WTC11 (cell line): ENCODE measurements around the gene CYP1A2. TPM values are rescaled to one million over a fixed set of nuclear protein-coding genes. Genes with fewer than 3 reads are reported as not detected.
A peak's percentile ranks its signal among the peaks of the same experiment; 100 is the strongest.

Experiments used
- ATAC-seq: fragments of 200-7000 bp; cut with Tn5 transposase; 2 replicates; pipeline ENCODE4 v1.10.0; 2021; ENCODE audit warnings: mild to moderate bottlenecking, moderate library complexity
- CTCF ChIA-PET: fragments of 300-600 bp; sonication (Branson Sonifier 250); formaldehyde crosslinking; loops from one replicate; lab custom pipeline; 2021; ENCODE audit warnings: antibody characterized with exemption; lab: Charles Lee
- POLR2A ChIA-PET: fragments of 350-600 bp; sonication (Branson Sonifier 250); formaldehyde crosslinking; loops from one replicate; lab custom pipeline; 2021; ENCODE audit warnings: antibody characterized with exemption; lab: Charles Lee
- DNase-seq: peaks from one replicate; pipeline ENCODE4 v3.0.0; 2021; ENCODE audit warnings: low spot score
- H3K27ac Mint-ChIP-seq: 2 replicates; pipeline ENCODE4 v1.8.0; 2021; ENCODE audit warnings: mixed read lengths
- H3K27me3 Mint-ChIP-seq: 2 replicates; pipeline ENCODE4 v1.8.0; 2021; ENCODE audit warnings: low read depth, mild to moderate bottlenecking, moderate library complexity, mixed read lengths
- H3K36me3 Mint-ChIP-seq: 2 replicates; pipeline ENCODE4 v1.8.0; 2021; ENCODE audit warnings: mixed read lengths
- H3K4me1 Mint-ChIP-seq: 2 replicates; pipeline ENCODE4 v1.8.0; 2022; ENCODE audit warnings: mixed read lengths
- H3K4me3 Mint-ChIP-seq: 2 replicates; pipeline ENCODE4 v1.8.0; 2021; ENCODE audit warnings: mild to moderate bottlenecking, moderate library complexity, mixed read lengths
- H3K9me3 Mint-ChIP-seq: 2 replicates; pipeline ENCODE4 v1.8.0; 2021; ENCODE audit warnings: mixed read lengths
- EMX1 ChIP-seq: fragments of 250-450 bp; sonication (Bioruptor Pico); IDR thresholded peaks from 2 replicates; pipeline ENCODE4 v1.8.0; 2021; ENCODE audit warnings: mild to moderate bottlenecking
- ESRRA ChIP-seq: sonication (generic); formaldehyde crosslinking; IDR thresholded peaks from 2 replicates; pipeline ENCODE4 v1.8.1; 2022; ENCODE audit warnings: mild to moderate bottlenecking, missing genetic modification reagents, borderline replicate concordance
- FOXP1 ChIP-seq: sonication (generic); formaldehyde crosslinking; IDR thresholded peaks from 2 replicates; pipeline ENCODE4 v1.8.0; 2022; ENCODE audit warnings: missing genetic modification reagents, mild to moderate bottlenecking, moderate library complexity, borderline replicate concordance
- GTF2I ChIP-seq: fragments of 250-450 bp; sonication (Bioruptor Pico); conservative IDR thresholded peaks from 2 replicates; pipeline ENCODE4 v1.4.0; 2021; ENCODE audit warnings: mild to moderate bottlenecking
- IRF2 ChIP-seq: sonication (generic); formaldehyde crosslinking; IDR thresholded peaks from 2 replicates; pipeline ENCODE4 v1.8.0; 2022; ENCODE audit warnings: low read depth, missing genetic modification reagents, borderline replicate concordance
- NFE2L1 ChIP-seq: sonication (generic); formaldehyde crosslinking; IDR thresholded peaks from 2 replicates; pipeline ENCODE4 v1.8.1; 2023; ENCODE audit warnings: missing genetic modification reagents
- NFYB ChIP-seq: sonication (generic); formaldehyde crosslinking; conservative IDR thresholded peaks from 2 replicates; pipeline ENCODE4 v1.8.0; 2022; ENCODE audit warnings: low read depth, missing genetic modification reagents
- PRDM15 ChIP-seq: sonication (generic); formaldehyde crosslinking; IDR thresholded peaks from 2 replicates; pipeline ENCODE4 v1.8.0; 2022; ENCODE audit warnings: missing genetic modification reagents
- RORB ChIP-seq: fragments of 250-450 bp; sonication (Bioruptor Pico); IDR thresholded peaks from 2 replicates; pipeline ENCODE4 v1.9.0; 2021; ENCODE audit warnings: mild to moderate bottlenecking
- SMAD3 ChIP-seq: sonication (generic); formaldehyde crosslinking; IDR thresholded peaks from 2 replicates; pipeline ENCODE4 v1.8.0; 2022; ENCODE audit warnings: missing genetic modification reagents, mild to moderate bottlenecking, borderline replicate concordance
- ZNF121 ChIP-seq: sonication (generic); formaldehyde crosslinking; IDR thresholded peaks from 2 replicates; pipeline ENCODE4 v1.8.0; 2023; ENCODE audit warnings: missing genetic modification reagents
- ZNF219 ChIP-seq: sonication (generic); formaldehyde crosslinking; IDR thresholded peaks from 2 replicates; pipeline ENCODE4 v1.8.0; 2023; ENCODE audit warnings: missing genetic modification reagents, mild to moderate bottlenecking, borderline replicate concordance
- ZNF232 ChIP-seq: sonication (generic); formaldehyde crosslinking; IDR thresholded peaks from 2 replicates; pipeline ENCODE4 v1.8.0; 2022; ENCODE audit warnings: mild to moderate bottlenecking, missing genetic modification reagents
- ZNF416 ChIP-seq: fragments of 250-450 bp; sonication (Bioruptor Pico); IDR thresholded peaks from 2 replicates; pipeline ENCODE4 v1.9.0; 2021; ENCODE audit warnings: mild to moderate bottlenecking, inconsistent platforms
- total RNA-seq: library from RNA; stranded (reverse); gene quantifications from 3 replicates; pipeline ENCODE4 v1.2.3, GENCODE V29; 2021
- TF ChIP-seq, protein P1 (sequence below): fragments of 250-450 bp; sonication (Bioruptor Pico); IDR thresholded peaks from 2 replicates; pipeline ENCODE4 v1.9.0; 2021; ENCODE audit warnings: mild to moderate bottlenecking
- TF ChIP-seq, protein P2 (sequence below): sonication (generic); formaldehyde crosslinking; IDR thresholded peaks from 2 replicates; pipeline ENCODE4 v1.8.1; 2022; ENCODE audit warnings: low read depth, missing genetic modification reagents, borderline replicate concordance
- TF ChIP-seq, protein P3 (sequence below): sonication (generic); formaldehyde crosslinking; IDR thresholded peaks from 2 replicates; pipeline ENCODE4 v1.8.0; 2023; ENCODE audit warnings: missing genetic modification reagents

Gene CYP1A2
- total RNA-seq, 1 experiment from 2014 or later: not detected

- no peak overlapping the region for H3K27ac Mint-ChIP-seq
- peaks cover 26% of the 10 kb centered on the region for H3K27me3 Mint-ChIP-seq
- TF ChIP-seq ZNF121: no peak
- peak; percentile 21; the same call in 1 of the 2 replicates for TF ChIP-seq PRDM15 (CRISPR knock-in tag)
- no peaks in the 10 kb centered on the region for H3K36me3 Mint-ChIP-seq
- H3K9me3 Mint-ChIP-seq: no peaks in the 10 kb centered on the region
- peaks cover 45% of the 10 kb centered on the region for H3K4me1 Mint-ChIP-seq
- POLR2A ChIA-PET: interaction anchor here (0.9 kb wide), 1 partner anchor 23 kb away, joined by 3 read pairs; no protein-coding TSS in a partner anchor
- peak overlapping the region; percentile 82; the same call in 1 of the 2 replicates for H3K4me3 Mint-ChIP-seq
- no peak for ATAC-seq
- DNase-seq: no peak
- CTCF ChIA-PET: interaction anchor here (0.9 to 14.8 kb wide), 11 partner anchors 9 to 166 kb away, joined by 3 to 360 read pairs (median 6); partner anchors contain the start of genes CPLX3, FAM219B and ULK3
Observed at GRCh38 chr15:74783808-74784175, 35.1 kb downstream of the CYP1A2 start.

DNA sequence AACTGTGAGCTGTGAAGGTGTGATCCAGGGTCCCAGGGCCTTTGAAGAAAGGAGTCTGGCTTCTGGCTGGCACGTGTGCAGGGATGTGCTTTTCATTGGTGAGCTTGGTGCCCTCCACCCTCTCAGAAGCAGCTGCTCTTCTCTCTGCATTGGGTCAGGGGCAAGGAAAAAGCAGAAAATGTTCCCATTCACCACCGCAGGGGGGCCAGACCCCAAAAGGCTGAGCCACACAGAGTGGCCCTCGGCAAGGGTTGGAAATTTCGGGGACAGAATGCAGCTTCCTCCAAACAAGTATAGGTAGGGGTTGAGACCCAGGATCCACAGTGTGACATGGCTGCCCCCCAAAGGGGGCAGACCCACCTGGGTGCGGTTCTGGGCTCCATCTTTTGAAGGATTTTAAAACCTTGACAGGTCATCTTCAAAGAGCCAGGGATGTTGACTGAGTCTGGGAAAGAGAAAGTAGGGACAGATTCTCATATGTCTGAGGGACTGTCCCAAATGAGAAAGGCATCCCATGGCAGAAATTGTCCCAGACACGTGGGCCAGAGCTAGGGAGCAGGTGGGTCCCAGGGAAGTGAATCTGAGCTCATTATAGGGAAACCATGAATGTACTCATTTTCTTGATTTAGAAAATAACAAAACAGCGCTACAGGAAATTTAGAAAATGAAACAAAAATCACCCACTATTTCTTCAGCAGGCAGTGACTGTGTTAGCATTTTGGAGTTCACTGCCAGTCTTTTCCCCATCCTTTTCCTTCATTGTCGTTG is 36.0 kb downstream of the CYP1A2 start:
- no peaks in the 10 kb centered on the region for H3K9me3 Mint-ChIP-seq
- no peaks in the 10 kb centered on the region for H3K36me3 Mint-ChIP-seq
- ChIA-PET CTCF (interaction anchor here (0.8 to 14.8 kb wide), 6 partner anchors 8 to 166 kb away, joined by 3 to 360 read pairs (median 6); no protein-coding TSS in a partner anchor), POLR2A (interaction anchor here (0.9 kb wide), 1 partner anchor 24 kb away, joined by 3 read pairs; no protein-coding TSS in a partner anchor)
- H3K27ac Mint-ChIP-seq: peak overlapping the region; percentile 73; the same call in 1 of the 2 replicates
- H3K4me3 Mint-ChIP-seq: no peak overlapping the region
- H3K4me1 Mint-ChIP-seq: peaks cover 53% of the 10 kb centered on the region
- peaks cover 20% of the 10 kb centered on the region for H3K27me3 Mint-ChIP-seq
- DNase-seq (no peak), ATAC-seq (no peak)
- no peak for TF ChIP-seq ZNF232 (CRISPR knock-in tag)
- TF ChIP-seq FOXP1 (CRISPR knock-in tag): no peak
- TF ChIP-seq NFE2L1 (CRISPR knock-in tag): no peak
- TF ChIP-seq SMAD3 (CRISPR knock-in tag): no peak
- no peak for TF ChIP-seq ZNF121
- no peak for TF ChIP-seq RORB
- no peak for TF ChIP-seq GTF2I (CRISPR knock-in tag)
- TF ChIP-seq, protein P1, sequence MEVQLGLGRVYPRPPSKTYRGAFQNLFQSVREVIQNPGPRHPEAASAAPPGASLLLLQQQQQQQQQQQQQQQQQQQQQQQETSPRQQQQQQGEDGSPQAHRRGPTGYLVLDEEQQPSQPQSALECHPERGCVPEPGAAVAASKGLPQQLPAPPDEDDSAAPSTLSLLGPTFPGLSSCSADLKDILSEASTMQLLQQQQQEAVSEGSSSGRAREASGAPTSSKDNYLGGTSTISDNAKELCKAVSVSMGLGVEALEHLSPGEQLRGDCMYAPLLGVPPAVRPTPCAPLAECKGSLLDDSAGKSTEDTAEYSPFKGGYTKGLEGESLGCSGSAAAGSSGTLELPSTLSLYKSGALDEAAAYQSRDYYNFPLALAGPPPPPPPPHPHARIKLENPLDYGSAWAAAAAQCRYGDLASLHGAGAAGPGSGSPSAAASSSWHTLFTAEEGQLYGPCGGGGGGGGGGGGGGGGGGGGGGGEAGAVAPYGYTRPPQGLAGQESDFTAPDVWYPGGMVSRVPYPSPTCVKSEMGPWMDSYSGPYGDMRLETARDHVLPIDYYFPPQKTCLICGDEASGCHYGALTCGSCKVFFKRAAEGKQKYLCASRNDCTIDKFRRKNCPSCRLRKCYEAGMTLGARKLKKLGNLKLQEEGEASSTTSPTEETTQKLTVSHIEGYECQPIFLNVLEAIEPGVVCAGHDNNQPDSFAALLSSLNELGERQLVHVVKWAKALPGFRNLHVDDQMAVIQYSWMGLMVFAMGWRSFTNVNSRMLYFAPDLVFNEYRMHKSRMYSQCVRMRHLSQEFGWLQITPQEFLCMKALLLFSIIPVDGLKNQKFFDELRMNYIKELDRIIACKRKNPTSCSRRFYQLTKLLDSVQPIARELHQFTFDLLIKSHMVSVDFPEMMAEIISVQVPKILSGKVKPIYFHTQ (CRISPR knock-in tag): no peak
- no peak for TF ChIP-seq ZNF219
- TF ChIP-seq ESRRA (CRISPR knock-in tag): no peak
- no peak for TF ChIP-seq NFYB (CRISPR knock-in tag)
- no peak for TF ChIP-seq EMX1 (CRISPR knock-in tag)
- TF ChIP-seq ZNF416: no peak
- TF ChIP-seq, protein P2, sequence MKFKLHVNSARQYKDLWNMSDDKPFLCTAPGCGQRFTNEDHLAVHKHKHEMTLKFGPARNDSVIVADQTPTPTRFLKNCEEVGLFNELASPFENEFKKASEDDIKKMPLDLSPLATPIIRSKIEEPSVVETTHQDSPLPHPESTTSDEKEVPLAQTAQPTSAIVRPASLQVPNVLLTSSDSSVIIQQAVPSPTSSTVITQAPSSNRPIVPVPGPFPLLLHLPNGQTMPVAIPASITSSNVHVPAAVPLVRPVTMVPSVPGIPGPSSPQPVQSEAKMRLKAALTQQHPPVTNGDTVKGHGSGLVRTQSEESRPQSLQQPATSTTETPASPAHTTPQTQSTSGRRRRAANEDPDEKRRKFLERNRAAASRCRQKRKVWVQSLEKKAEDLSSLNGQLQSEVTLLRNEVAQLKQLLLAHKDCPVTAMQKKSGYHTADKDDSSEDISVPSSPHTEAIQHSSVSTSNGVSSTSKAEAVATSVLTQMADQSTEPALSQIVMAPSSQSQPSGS (CRISPR knock-in tag): no peak
- no peak for TF ChIP-seq IRF2 (CRISPR knock-in tag)
- TF ChIP-seq, protein P3, sequence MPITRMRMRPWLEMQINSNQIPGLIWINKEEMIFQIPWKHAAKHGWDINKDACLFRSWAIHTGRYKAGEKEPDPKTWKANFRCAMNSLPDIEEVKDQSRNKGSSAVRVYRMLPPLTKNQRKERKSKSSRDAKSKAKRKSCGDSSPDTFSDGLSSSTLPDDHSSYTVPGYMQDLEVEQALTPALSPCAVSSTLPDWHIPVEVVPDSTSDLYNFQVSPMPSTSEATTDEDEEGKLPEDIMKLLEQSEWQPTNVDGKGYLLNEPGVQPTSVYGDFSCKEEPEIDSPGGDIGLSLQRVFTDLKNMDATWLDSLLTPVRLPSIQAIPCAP (CRISPR knock-in tag): no peak
